Uterus (tissue), 2 donors: ENCODE results near the gene TNFRSF11A.

Experiments
- CTCF ChIP-seq, 4 experiments: fragments of 200-600 bp in 2 of 4; fragments of 450-650 bp in 2 of 4; sonication (generic) in 2 of 4; IDR thresholded peaks; one replicate each; pipeline ENCODE4 v1.5.1; 2016 to 2019; ENCODE audit warnings: antibody characterized with exemption in 4 of 4, mild to moderate bottlenecking in 2 of 4, moderate library complexity in 1 of 4
- POLR2A ChIP-seq, 2 donors: fragments of 450-650 bp; IDR thresholded peaks; one replicate each; pipeline ENCODE4 v1.6.1; 2016; ENCODE audit warnings: antibody characterized with exemption in 2 of 2, mild to moderate bottlenecking in 1 of 2, moderate library complexity in 1 of 2

- TF ChIP-seq CTCF (IDR thresholded peaks at IDR 0.05) (no peak), POLR2A (IDR thresholded peaks at IDR 0.05) (no peak)
Measured at GRCh38 chr18:62420513-62421209, 95.6 kb downstream of the TNFRSF11A start.
